RWPE2 (cell line): ENCODE measurements around the gene SEPHS2.
"Not testable (repeated sequence)": the region's sequence is repeated elsewhere in the genome, so short reads cannot be mapped to it uniquely, and the experiment has no call there.

Source experiments
- ATAC-seq: fragments of 200-7000 bp; cut with Tn5 transposase; 3 replicates; pipeline ENCODE4 v1.9.1; 2021; ENCODE audit warnings: low read depth
- DNase-seq: peaks from one replicate; pipeline ENCODE4 v3.0.0-alpha.2; 2020; ENCODE audit warnings: low spot score
- H3K27ac ChIP-seq: fragments of 450-650 bp; 2 replicates; pipeline ENCODE4 v1.5.1; 2017; ENCODE audit warnings: mild to moderate bottlenecking; ENCODE audit not compliant: poor library complexity, severe bottlenecking
- H3K27me3 ChIP-seq: fragments of 250-450 bp; sonication (Bioruptor Pico); 2 replicates; pipeline ENCODE4 v1.5.1; 2021; ENCODE audit warnings: mild to moderate bottlenecking, moderate library complexity; ENCODE audit not compliant: insufficient read depth, poor library complexity, severe bottlenecking
- H3K36me3 ChIP-seq: fragments of 250-450 bp; sonication (Bioruptor Pico); 2 replicates; pipeline ENCODE4 v1.5.1; 2020; ENCODE audit warnings: low read depth, mild to moderate bottlenecking, moderate library complexity
- H3K4me1 ChIP-seq: fragments of 250-450 bp; sonication (Bioruptor Pico); 2 replicates; pipeline ENCODE4 v1.5.1; 2021; ENCODE audit warnings: mild to moderate bottlenecking, moderate library complexity; ENCODE audit not compliant: insufficient read depth, poor library complexity, severe bottlenecking
- H3K4me3 ChIP-seq: fragments of 250-450 bp; sonication (Bioruptor Pico); 2 replicates; pipeline ENCODE4 v1.5.1; 2021; ENCODE audit warnings: mild to moderate bottlenecking, moderate library complexity; ENCODE audit not compliant: severe bottlenecking
- H3K9me3 ChIP-seq: fragments of 250-450 bp; sonication (Bioruptor Pico); 2 replicates; pipeline ENCODE4 v1.5.1; 2021; ENCODE audit warnings: mild to moderate bottlenecking, moderate library complexity; ENCODE audit not compliant: severe bottlenecking
- TF ChIP-seq, protein P1 (sequence below): fragments of 450-650 bp; IDR thresholded peaks from one replicate; pipeline ENCODE4 v1.5.1; 2017; ENCODE audit warnings: mild to moderate bottlenecking, moderate library complexity; ENCODE audit not compliant: poor library complexity, severe bottlenecking

SEPHS2 gene

DNA sequence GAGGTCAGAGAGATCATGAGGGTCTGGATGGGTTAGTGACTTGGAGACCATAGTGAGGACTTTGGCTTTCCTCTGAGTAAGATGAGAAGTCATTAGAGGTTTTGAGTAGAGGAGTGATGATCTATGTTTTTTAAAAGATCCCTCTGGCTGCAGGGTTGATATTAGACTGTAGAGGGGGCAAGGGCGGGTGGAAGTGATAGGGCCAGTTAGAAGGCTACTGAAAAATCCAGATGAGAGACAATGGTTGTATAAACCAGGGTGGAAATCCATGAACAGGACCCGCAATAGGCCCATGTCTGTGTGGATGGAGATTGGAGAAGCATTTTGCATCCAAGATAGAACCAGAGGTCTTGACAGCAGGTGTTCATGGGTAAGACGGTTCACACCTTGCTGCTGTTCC, 36.7 kb upstream of the SEPHS2 start:
- ATAC-seq (no peak), DNase-seq (no peak)
- Histone ChIP-seq H3K36me3 (no peaks in the 10 kb centered on the region), H3K9me3 (no peaks in the 10 kb centered on the region), H3K27ac (no peak overlapping the region), H3K27me3 (no peaks in the 10 kb centered on the region), H3K4me1 (no peaks in the 10 kb centered on the region), H3K4me3 (no peak overlapping the region)
- TF ChIP-seq, protein P1, sequence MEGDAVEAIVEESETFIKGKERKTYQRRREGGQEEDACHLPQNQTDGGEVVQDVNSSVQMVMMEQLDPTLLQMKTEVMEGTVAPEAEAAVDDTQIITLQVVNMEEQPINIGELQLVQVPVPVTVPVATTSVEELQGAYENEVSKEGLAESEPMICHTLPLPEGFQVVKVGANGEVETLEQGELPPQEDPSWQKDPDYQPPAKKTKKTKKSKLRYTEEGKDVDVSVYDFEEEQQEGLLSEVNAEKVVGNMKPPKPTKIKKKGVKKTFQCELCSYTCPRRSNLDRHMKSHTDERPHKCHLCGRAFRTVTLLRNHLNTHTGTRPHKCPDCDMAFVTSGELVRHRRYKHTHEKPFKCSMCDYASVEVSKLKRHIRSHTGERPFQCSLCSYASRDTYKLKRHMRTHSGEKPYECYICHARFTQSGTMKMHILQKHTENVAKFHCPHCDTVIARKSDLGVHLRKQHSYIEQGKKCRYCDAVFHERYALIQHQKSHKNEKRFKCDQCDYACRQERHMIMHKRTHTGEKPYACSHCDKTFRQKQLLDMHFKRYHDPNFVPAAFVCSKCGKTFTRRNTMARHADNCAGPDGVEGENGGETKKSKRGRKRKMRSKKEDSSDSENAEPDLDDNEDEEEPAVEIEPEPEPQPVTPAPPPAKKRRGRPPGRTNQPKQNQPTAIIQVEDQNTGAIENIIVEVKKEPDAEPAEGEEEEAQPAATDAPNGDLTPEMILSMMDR = peak; percentile 19

DNA sequence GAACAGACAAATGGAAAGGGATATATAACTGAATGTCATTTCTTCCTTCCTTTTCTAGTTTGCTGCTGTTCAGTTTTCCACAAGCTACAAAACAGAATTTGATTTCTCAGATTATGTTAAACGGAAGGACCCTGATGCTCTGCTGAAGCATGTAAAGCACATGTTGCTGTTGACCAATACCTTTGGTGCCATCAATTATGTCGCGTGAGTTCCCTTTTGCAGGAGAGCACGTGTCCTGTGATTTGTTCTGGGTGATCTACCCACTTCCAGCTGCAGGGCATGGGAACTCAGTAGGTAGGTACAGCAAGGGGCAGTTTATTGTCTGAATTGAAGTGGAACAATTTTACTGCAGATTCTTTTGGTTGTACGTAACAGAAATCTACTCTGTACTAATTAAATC, 35.7 kb upstream of the SEPHS2 start:
- H3K27ac ChIP-seq = no peak overlapping the region
- H3K4me1 ChIP-seq = no peaks in the 10 kb centered on the region
- H3K27me3 ChIP-seq = no peaks in the 10 kb centered on the region
- no peaks in the 10 kb centered on the region for H3K9me3 ChIP-seq
- H3K36me3 ChIP-seq = no peaks in the 10 kb centered on the region
- TF ChIP-seq, protein P1 = no peak
- DNase-seq (no peak), ATAC-seq (no peak)
- no peak overlapping the region for H3K4me3 ChIP-seq

DNA sequence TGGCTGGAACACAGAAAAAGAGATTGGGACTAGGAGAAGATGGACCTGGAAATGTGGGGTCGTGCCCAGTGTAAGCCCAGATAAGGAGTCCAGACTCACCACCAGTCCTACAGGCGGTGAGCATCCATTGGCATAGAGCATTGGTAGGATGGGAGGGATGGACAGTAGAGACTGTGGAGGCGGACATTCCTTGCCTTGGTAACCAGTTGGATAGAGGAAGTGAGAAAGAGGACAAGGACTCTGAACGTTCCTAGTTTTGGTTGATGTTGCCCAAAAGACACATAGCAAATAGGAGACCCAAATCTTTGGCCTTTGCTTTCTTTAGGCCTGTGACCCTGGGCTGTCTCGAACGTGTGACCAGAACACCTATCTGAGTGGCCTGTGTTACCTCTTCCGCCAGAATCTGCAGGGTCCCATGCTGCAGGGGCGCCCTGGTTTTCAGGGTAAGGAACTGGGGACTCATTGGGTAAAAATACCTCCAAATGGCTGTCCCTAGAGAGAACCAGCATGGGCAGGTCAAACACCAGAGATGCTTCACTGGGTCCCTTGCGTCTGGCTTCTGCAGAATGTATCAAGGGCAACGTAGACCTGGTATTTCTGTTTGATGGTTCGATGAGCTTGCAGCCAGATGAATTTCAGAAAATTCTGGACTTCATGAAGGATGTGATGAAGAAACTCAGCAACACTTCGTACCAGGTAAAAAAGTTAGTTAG, 33.2 kb upstream of the SEPHS2 start:
- Histone ChIP-seq H3K4me3 (no peak overlapping the region), H3K4me1 (no peaks in the 10 kb centered on the region), H3K27ac (no peak overlapping the region), H3K27me3 (no peaks in the 10 kb centered on the region), H3K9me3 (no peaks in the 10 kb centered on the region), H3K36me3 (no peaks in the 10 kb centered on the region)
- TF ChIP-seq, protein P1 = no peak
- ATAC-seq (no peak), DNase-seq (no peak)

DNA sequence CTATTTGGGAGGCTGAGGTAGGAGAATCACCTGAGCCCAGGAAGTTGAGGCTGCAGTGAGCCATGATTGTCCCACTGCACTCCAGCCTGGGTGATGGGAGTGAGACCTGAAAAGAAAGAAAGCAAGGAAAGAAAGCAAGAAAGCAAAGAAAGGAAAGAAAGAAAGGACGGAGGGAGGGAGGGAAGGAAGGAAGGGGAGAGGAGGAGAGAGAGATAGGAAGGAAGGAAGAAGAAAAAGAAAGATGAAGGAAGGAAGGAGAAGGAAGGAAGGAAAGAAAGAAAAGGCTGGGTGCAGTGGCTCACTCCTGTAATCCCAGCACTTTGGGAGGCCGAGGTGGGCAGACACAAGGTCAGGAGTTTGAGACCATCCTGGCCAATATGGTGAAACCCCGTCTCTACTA, 32.1 kb upstream of the SEPHS2 start:
- DNase-seq, H3K36me3 ChIP-seq, H3K4me1 ChIP-seq, H3K4me3 ChIP-seq, H3K27ac ChIP-seq, ATAC-seq, H3K9me3 ChIP-seq, H3K27me3 ChIP-seq: not testable (repeated sequence)

DNA sequence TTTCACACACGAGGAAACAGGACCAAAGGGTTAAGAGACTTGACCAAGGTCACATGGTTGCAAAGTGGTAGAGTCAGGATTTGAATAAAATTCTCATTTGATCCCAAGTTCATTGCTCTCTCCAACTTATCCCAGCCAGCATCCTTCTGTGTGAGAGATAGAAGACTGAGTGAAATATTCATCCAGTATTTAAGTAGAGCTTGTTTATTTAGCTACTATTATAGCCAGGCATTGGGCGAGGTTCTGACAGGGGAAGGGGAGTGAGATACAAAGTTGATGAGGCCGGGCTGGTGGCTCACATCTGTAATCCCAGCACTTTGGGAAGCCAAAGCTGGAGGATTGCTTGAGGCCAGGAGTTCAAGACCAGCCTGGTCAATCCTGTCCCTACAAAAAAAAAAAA, 31.3 kb upstream of the SEPHS2 start:
- Histone ChIP-seq H3K4me1 (no peaks in the 10 kb centered on the region), H3K36me3 (no peaks in the 10 kb centered on the region)
- no peak for ATAC-seq

More for the DNA sequence above, 31.3 kb upstream of the SEPHS2 start:
- TF ChIP-seq, protein P1 = no peak
- no peak overlapping the region for H3K4me3 ChIP-seq
- no peaks in the 10 kb centered on the region for H3K9me3 ChIP-seq
- H3K27ac ChIP-seq = no peak overlapping the region
- no peaks in the 10 kb centered on the region for H3K27me3 ChIP-seq
- no peak for DNase-seq
